GM19043 (cell line): ENCODE data around the gene VPS35L.
A peak's percentile ranks its signal among the peaks of the same experiment; 100 is the strongest.

Experiments
- ATAC-seq: cut with Tn5 transposase; IDR thresholded peaks from one replicate; pipeline ENCODE4 v1.9.1; 2021; ENCODE audit warnings: low read depth; ENCODE audit not compliant: unreplicated experiment

VPS35L gene

DNA sequence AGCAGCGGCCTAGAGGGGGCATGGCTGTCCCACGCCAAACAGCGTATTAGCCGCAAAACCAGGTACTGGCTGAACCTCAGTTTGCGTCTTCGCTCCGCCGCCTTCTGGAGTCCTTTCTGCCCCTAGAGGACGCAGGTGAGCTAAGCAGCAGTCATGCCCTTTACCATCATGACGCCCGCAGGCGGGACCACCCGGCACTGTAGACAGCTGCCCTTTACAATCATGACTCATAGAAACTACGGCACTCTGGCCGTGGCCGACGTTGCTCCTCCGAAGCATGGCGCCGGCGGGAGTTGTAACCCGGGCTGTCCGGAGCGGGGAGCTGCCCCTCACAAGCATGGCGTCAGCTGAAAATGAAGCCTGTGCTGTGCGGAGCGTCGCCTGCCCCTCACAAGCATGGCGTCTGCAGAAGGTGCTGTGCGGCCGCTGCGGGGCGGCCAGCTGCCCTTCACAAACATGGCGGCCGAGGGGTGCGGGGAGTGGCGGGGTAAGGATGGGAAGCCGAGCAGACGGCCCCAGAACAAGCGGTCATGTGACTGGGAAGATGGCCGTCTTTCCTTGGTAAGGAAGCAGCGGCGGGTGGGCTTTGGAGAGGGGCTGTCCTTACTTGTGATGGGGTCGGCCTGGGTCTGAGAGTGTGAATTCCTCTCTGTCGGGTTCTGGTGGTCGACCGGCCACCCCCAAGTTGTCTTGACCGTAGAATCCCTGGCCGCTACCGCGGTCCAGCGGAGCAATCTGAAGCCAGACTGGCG, at the start of gene VPS35L:
Gene VPS35L (plus strand): TSS at position 518 of the 752 bp plus-strand sequence. CDS start 27 bp downstream, at position 545.
- ATAC-seq, result peak; percentile 93

- ATAC-seq, result no peak
Observed at GRCh38 chr16:19506965-19507364, 48.5 kb upstream of the VPS35L start.

GRCh38 chr16:19507867-19508266, 47.6 kb upstream of the VPS35L start:
- no peak for ATAC-seq

DNA sequence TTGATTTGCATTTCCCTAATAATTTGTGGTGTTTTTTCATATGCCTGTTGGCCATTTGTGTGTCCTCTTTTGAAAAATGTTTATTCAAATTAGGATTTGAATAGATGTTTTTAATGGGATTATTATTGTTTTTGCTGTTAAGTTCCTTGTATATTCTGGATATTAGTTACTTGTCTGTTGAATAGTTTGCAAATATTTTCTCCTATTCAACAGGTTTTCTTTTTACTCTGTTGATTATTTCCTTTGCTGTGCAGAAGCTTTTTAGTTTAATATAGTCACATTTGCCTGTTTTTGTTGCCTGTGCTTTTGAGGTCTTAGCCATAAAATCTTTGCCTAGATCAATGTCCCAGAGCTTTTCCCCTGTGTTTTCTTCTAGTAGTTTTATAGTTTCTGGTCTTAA, 43.2 kb upstream of the VPS35L start:
- ATAC-seq, result no peak

DNA sequence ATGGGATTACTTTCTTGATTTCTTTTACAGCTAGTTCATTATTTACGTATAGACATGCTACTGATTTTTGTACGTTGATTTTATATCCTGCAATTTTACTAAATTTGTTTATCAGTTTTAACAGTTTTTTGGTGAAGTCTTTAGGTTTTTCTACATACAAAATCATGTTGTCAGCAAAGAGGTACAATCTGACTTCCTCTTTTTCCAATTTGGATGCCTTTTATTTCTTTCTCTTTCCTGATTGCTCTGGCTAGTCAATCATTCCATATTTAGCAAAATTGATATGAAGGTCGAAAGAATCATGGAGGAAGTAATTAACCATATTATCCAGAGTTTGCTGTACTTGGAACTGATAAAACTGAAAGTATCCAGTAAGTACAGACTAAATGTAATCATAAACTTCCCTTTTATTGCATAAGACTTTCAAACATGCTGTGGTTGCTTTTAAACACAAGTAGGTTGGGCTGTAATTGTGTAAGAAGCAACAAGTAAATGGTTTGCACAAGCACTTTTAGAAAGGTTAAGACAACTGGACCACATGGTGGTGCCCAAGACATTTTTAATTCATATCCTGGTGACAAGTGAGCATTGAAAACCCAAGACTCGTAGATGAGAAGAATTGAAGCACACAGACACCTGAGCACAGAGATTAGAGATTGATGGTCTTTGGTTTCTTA, 42.0 kb upstream of the VPS35L start:
- no peak for ATAC-seq

DNA sequence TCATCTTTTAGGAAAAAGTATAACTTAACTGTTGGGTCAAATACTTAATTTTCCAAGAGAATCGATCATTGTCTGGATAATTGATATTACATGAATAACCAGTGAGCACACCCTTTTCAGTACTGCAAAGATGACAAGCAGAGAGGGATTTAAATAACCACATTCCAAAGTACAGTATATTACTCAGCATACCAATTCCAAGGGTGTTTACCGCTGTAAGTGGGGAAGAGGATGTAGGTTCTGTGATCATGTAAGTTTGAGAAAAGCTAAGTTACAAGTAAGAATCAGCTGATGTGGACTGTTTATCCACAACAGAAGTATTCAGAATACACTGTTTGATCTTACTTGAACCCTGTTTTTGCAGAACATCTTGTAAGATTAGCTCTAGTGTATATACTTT, 39.7 kb upstream of the VPS35L start:
- ATAC-seq, result no peak

DNA sequence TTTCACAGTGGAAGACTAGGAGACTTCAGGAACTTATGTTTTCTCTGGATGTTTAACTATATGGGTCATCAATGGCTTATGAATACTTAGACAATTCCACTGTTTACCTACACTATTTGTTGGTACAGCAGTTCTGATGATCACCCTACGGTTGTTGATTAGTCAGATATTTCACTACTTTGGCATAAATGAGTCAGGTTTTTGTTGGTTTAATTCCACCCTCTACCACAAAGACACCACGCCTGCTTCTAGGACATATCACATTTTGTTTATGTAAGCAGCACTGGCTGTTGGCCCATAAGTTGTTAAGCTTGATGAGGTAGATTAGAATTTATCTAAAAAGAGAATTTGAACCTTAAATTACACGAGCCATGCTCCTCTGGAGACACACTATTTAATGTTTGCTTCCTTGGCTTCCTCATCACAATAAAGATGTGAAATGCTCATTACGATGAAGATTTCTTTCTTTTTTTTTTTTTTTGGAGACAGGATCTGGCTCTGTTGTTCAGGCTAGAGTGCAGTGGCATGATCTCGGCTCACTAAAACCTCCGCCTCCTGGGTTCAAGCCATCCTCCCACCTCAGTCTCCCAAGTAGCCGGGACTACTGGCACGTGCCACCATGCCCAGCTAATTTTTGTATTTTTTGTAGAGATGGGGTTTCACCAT, 37.9 kb upstream of the VPS35L start:
- no peak for ATAC-seq

- ATAC-seq, result no peak
Observed at GRCh38 chr16:19518388-19518787, 37.1 kb upstream of the VPS35L start.

- no peak for ATAC-seq
Observed at GRCh38 chr16:19520861-19521331, 34.6 kb upstream of the VPS35L start.

DNA sequence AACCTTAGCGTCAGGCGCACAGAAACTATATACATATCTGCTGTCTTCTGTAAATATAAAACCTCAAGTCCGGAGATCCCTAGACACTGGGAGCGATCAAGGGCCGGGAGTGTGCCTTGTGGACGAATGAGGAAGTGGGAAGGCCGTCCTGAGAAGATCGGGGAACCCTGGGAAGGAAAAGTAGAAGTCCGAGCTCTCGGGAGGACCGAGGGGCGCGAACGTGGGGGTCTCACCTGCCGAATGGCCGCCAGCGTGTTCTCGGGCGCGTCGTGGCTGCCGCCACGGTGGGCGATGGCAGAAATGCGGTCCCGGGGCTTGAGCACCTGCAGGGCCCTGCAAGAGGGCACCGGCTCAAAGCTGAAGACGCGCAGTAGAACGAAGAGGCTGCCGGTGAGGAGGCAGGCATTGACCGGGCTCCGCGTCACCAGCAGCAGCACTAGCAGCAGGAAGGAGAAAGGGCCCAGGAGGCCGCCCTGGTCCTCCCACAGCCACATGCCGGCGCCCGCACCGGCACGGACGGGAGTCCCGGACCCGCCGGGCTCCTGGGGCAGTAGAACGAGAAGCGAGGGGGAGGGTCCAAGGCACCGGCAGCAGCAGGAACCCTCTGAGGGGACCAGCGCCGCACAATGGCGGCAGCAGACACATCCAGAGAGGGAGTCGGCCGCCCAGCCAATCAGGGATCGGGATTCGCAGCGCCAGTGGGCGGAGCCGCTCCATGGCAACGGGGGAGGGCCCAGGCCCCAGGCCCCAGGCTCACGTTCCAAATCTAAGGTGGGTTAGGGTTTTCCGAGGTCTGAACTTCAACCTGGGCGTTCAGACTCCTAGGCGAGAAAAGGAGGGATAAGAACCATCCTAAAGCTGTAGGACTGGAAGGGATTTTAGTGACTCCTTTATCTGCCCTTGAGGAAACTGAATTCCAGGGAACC, 33.8 kb upstream of the VPS35L start, which contains the start of gene GDE1:
Gene GDE1 (minus strand): TSS at position 628 of the 926 bp plus-strand sequence. CDS start 134 bp downstream, at position 494.
- ATAC-seq, result peak; percentile 73

GRCh38 chr16:19522397-19522732, 33.1 kb upstream of the VPS35L start:
- no peak for ATAC-seq

- ATAC-seq, result no peak
Observed at GRCh38 chr16:19522760-19523159, 32.7 kb upstream of the VPS35L start.

- no peak for ATAC-seq
Observed at GRCh38 chr16:19523184-19523558, 32.3 kb upstream of the VPS35L start.

GRCh38 chr16:19523559-19524355, 31.7 kb upstream of the VPS35L start, which contains the start of gene CCP110:
Gene CCP110 (plus strand): TSS chr16:19523942. CDS start chr16:19527882, 3,940 bp downstream.
- ATAC-seq, result peak; percentile 74

DNA sequence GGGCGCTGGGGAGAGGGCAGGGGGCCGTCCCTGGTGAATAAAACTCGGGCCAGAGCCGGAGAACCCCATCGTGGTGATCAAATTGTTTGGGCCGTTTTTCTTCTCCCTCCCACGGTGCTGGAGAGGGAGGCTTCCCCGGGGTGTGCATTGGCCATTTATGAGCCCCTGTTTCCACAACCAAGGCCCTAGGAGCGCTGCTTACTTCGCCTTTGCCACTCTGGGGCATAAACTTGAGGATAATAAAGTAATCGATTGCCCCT, 31.2 kb upstream of the VPS35L start:
- no peak for ATAC-seq

DNA sequence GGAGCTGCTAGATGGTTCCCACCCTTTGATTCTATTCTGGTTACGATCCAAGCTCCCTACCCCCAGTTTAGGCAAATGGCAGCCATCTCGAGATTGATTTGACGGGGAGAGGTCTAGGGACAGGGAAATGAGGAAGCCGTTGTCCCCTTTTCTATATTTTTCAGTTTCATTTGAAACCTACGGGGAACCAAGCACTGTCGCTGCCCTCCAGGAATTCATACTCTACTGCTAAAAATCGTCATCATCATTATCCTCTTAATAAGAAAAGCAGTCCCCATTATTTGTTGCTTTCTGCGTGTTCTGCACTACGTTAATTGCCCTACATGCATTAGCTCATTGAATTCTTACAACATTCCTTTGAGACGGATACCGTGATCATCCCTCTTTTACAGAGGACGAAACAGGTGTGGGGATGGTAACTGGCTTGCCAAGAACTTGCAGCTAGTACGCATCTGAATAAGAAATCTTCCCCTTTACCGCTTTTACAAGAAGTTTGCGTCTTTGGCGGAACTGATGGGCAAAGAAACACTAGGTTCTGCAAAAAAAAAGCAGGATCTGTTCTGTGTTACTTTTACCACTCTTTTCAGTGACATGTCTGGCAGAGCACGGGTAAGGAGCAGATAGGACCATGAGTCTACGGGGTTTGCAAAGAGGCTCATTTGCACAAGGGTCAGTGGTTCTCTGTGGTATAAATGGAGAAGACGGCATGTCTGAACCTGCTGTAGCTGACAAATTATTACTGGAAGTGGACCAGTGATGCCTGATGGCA, 30.7 kb upstream of the VPS35L start:
- ATAC-seq, result no peak

DNA sequence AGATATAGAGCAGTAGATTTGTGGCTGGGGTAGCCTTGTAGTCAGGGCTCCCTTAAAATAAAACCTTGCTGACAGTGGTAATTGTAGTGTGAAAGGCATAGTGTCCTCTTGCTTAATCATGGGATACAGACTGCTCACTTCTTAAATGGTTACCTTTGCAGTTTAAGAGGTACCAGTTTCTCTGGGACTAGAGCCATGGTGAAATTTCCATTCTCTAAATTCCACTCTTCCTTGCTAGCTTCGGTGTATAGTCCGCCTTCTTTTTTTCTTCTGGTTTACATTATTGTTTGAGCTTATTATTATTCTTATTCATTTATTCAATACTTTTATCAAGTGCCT, 30.1 kb upstream of the VPS35L start:
- ATAC-seq, result no peak

- ATAC-seq, result no peak
Observed at GRCh38 chr16:19527161-19527560, 28.3 kb upstream of the VPS35L start.

DNA sequence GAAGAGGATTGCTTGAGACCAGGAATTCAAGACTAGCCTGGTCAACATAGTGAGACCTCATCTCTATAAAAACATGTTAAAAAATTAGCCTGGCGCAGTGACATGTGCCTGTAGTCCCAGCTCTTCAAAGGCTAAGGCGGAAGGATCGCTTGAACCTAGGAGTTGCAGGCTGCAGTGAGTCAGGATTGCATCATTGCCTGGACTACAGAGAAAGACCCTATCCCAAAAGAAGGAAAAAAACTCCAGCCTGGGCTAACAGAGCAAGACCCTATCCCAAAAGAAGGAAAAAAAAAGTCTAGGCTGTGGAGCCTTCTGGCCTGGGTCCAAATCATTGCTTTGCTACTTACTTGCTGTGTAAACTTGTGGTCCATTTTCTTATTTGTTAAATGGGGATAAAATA, 26.8 kb upstream of the VPS35L start:
- ATAC-seq, result no peak
